SK-N-MC (cell line): ENCODE measurements around the gene THRSP.
A peak's percentile ranks its signal among the peaks of the same experiment; 100 is the strongest.
"Not testable (repeated sequence)": the region's sequence is repeated elsewhere in the genome, so short reads cannot be mapped to it uniquely, and the experiment has no call there.

ENCODE experiments used
- DNase-seq: peaks from one replicate; pipeline ENCODE4 v3.0.0-alpha.2; 2011; ENCODE audit warnings: low read depth, low spot score
- H3K27ac ChIP-seq: fragments of 200-600 bp; sonication (generic); 2 replicates; pipeline ENCODE4 v1.5.1; 2016; ENCODE audit warnings: mixed run types
- H3K36me3 ChIP-seq: fragments of 200-600 bp; sonication (generic); 2 replicates; pipeline ENCODE4 v1.6.1; 2017; ENCODE audit warnings: antibody characterized with exemption, low read length, mixed read lengths; ENCODE audit not compliant: insufficient read depth
- H3K4me3 ChIP-seq: fragments of 200-600 bp; sonication (generic); 2 replicates; pipeline ENCODE4 v1.5.1; 2016
- H3K9ac ChIP-seq: fragments of 200-600 bp; sonication (generic); 2 replicates; pipeline ENCODE4 v1.8.0; 2017; ENCODE audit warnings: mixed run types, mixed read lengths; ENCODE audit not compliant: insufficient read length
- H3K9me3 ChIP-seq: fragments of 200-600 bp; sonication (generic); 2 replicates; pipeline ENCODE4 v1.6.1; 2017; ENCODE audit warnings: low read depth, mild to moderate bottlenecking, antibody characterized with exemption, low read length, moderate library complexity, mixed read lengths
- EZH2 ChIP-seq: fragments of 200-600 bp; sonication (generic); IDR thresholded peaks from one replicate; pipeline ENCODE4 v1.6.1; 2017; ENCODE audit warnings: antibody characterized with exemption
- FOXP2 ChIP-seq: optimal IDR thresholded peaks from 2 replicates; pipeline ENCODE3; 2011; ENCODE audit warnings: mild to moderate bottlenecking, moderate library complexity; ENCODE audit not compliant: insufficient read depth; ENCODE audit errors: extremely low read length, control extremely low read depth
- POLR2AphosphoS5 ChIP-seq: IDR thresholded peaks from 2 replicates; pipeline ENCODE4 v1.6.1; 2012; ENCODE audit warnings: mild to moderate bottlenecking, low read depth, low read length, borderline replicate concordance

The THRSP gene

DNA sequence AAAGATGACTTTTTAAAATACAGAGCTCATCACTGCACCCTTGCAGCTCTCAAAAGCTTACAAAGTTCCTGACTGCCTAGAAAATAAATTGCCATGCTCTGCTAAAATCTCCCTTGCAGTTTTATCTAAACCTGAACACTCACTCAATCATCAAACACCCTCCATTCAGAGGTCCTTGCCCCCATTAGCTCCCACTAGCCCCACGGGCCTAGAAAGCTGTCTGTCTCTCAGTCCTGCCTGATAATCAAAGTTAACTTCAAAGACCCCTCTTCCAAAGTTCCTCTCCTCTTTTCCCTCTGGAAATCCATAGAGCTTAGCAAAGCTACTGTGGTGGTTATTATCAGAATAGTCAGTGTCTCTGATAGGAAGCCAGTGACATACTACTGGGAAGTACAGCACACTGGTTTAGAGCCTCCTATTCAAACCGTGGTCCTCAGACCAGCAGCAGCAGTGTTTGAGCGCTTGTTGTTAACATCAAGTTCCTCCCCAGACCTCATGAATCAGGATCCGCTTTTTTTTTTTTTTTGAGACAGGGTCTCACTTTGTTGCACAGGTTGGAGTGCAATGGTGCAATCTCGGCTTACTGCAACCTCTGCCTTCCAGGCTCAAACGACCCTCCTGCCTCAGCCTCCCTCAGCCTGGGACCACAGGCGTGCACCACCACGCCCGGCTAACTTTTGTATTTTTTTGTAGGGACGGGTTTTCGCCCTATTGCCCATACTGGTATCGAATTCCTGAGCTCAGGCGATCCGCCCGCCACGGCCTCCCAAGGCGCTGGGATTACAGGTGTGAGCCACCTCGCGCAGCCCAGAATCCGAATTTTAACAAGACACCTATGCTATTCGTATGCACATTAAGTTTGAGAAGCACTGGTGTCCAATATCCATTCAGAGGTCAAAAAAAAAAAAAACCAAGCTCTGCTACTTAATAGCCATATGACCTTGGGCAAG lies 14.8 kb downstream of the THRSP start:
- Histone ChIP-seq H3K27ac (no peak overlapping the region), H3K9me3 (no peaks in the 10 kb centered on the region), H3K4me3 (peak overlapping the region; percentile 96), H3K9ac (peak overlapping the region; percentile 93), H3K36me3 (peaks cover 24% of the 10 kb centered on the region)
- TF ChIP-seq EZH2, result no peak
- TF ChIP-seq POLR2AphosphoS5, result no peak
- TF ChIP-seq FOXP2, result no peak
- no peak for DNase-seq

DNA sequence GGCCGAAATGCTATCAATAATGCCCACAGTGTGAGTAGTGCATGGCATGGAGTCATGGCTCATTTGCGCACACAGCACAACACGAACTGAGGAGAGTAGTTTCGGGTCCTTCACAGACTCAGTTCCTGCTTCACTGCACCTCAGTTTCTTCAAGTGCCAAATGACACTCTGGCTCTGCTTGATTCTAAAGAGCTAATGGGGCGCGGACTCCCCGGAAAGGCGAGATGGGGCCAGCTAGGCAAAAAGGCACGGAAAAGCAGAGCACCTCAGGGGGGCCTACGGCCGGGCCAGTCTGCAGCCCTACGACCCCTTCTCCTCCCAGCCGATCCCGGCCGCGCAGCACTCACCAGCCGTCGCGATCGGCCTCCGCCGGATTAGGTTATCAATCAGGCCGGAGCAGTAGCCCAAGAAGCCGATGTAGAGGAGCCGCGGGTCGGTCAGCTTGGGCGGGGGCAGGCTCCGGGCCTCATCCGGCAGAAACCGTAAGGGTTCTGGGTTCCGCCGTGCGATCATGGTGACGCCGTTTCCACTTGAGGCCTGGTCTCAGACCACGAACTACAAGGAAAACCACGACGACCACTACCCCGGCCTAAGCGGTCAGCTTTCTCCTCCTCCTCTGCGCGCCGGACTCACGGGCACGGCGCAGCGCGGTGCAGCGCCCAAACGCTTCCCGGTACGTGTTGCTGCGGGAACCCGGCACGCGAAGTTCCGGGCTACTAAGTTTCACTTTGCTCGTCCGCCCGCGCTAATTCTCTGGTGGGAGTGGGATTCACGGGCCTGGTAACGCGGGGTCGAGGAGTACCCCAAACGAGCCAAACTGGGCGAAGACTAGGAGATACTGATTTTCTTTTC lies 15.8 kb downstream of the THRSP start, which contains the start of gene NDUFC2:
NDUFC2 (minus strand) TSS at position 631 of the 852 bp plus-strand sequence; CDS start at position 513, 118 bp downstream.
- peak; percentile 92 for TF ChIP-seq POLR2AphosphoS5
- no peak for TF ChIP-seq FOXP2
- DNase-seq, result no peak
- Histone ChIP-seq H3K9me3 (no peaks in the 10 kb centered on the region), H3K27ac (peak within 1 kb of the TSS; percentile 48), H3K9ac (peak within 1 kb of the TSS; percentile 93), H3K36me3 (peaks cover 24% of the 10 kb centered on the region), H3K4me3 (peak within 1 kb of the TSS; percentile 96)

DNA sequence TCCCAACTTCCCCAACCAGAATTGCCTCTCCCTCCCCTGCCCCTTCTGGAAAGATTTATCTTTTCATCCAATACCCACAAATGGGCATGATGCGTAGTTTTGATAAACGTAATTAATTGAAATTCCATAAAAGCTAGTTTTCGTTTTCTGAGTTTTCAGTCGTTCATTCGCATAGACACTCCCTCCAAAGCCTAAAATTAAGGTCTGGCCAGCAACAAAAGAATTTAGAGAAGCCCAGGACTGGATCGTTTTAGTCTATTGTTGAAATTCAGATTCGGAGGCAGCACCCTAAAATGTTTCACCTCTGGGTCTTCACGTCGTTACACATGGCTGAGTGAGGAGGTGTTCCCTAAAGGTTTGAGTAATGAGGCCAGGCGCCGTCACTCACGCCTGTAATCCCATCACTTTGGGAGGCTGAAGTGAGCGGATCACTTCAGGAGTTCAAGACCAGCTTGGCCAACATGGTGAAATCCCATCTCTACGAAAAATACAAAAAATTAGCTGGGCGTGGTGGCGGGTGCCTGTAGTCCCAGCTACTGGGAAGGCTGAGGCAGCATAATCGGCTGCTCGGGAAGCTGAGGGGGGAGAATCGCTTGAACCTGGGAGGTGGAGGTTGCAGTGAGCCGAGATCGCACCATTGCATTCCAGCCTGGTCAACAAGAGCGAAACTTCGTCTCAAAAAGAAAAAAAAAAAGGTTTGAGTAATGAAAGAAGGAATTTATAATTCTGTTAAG lies 16.6 kb downstream of the THRSP start:
- Histone ChIP-seq H3K27ac (peak overlapping the region; percentile 48), H3K9ac (peak overlapping the region; percentile 93), H3K36me3 (peaks cover 19% of the 10 kb centered on the region; the same call in 1 of the 2 replicates), H3K9me3 (no peaks in the 10 kb centered on the region), H3K4me3 (peak overlapping the region; percentile 96)
- TF ChIP-seq EZH2 (no peak), FOXP2 (no peak), POLR2AphosphoS5 (no peak)
- no peak for DNase-seq

DNA sequence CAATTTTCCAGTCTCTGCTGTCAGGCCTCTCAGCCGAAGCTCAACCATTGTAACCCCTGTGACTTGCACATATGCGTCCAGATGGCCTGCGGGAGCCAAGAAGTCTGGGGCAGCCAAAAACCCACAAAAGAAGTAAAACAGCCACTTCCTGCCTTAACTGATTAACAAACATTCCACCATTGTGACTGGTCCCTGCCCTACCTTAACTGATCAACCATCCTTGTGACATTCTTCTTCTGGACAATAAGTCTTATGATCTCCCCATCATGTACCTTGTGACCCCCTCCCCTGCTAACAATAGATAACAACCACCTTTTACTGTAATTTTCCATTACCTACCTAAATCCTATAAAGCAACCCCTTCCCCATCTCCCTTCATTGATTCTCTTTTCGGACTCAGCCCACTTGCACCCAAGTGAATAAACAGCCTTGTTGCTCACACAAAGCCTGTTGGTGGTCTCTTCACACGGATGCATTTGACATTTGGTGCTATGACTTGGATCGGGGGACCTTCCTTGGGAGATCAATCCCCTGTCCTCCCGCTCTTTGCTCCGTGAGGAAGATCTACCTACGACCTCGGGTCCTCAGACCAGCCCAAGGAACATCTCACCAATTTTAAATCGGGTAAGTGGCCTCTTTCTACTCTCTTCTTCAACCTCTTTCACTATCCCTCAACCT lies 17.3 kb downstream of the THRSP start:
- peaks cover 15% of the 10 kb centered on the region; the same call in 1 of the 2 replicates for H3K36me3 ChIP-seq
- no peak overlapping the region for H3K27ac ChIP-seq
- no peaks in the 10 kb centered on the region for H3K9me3 ChIP-seq
- H3K9ac ChIP-seq, result no peak overlapping the region
- no peak for TF ChIP-seq EZH2
- TF ChIP-seq FOXP2, result no peak
- no peak for TF ChIP-seq POLR2AphosphoS5
- H3K4me3 ChIP-seq, result no peak overlapping the region
- no peak for DNase-seq

DNA sequence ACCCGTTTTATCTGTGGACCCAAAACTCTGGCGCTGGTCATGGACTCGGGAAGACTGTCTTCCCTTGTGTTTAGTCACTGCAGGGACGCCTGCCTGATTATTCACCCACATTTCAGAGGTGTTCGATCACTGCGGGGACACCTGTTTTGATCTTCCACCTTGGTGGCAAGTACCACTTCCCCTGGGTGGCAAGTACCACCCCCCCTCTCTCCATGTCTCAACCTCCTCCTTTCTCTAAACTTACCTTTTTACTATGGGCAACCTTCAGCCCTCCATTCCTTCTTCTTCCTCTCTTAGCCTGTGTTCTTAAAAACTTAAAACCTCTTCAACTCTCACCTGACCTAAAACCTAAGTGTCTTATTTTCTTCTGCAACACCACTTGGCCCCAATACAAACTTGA lies 17.9 kb downstream of the THRSP start:
- Histone ChIP-seq H3K36me3 (peaks cover 12% of the 10 kb centered on the region; the same call in 1 of the 2 replicates), H3K27ac (no peak overlapping the region), H3K9ac (no peak overlapping the region), H3K9me3 (no peaks in the 10 kb centered on the region), H3K4me3 (no peak overlapping the region)
- TF ChIP-seq POLR2AphosphoS5 (no peak), EZH2 (no peak), FOXP2 (no peak)
- DNase-seq, result no peak

DNA sequence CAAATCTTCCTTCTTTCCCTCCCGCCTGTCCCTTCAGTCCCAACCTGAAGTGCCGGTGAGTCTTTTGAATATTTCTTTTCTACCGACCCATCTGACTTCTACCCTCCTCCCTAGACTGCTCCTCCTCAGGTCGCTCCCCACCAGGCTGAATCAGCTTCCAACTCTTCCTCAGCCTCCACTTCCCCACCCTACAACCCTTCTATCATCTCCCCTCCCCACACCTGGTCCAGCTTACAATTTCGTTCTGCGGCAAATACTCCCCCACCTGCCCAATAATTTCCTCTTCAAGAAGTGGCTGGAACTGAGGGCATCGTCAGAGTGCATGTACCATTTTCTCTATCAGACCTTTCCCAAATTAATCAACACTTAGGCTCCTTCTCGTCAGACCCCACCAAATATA lies 18.5 kb downstream of the THRSP start:
- H3K36me3 ChIP-seq, result peaks cover 7% of the 10 kb centered on the region; the same call in 1 of the 2 replicates
- H3K4me3 ChIP-seq, result no peak overlapping the region
- no peak for TF ChIP-seq EZH2
- no peak for TF ChIP-seq FOXP2
- TF ChIP-seq POLR2AphosphoS5, result no peak
- no peak overlapping the region for H3K27ac ChIP-seq
- H3K9me3 ChIP-seq, result no peaks in the 10 kb centered on the region
- no peak for DNase-seq
- H3K9ac ChIP-seq, result no peak overlapping the region

DNA sequence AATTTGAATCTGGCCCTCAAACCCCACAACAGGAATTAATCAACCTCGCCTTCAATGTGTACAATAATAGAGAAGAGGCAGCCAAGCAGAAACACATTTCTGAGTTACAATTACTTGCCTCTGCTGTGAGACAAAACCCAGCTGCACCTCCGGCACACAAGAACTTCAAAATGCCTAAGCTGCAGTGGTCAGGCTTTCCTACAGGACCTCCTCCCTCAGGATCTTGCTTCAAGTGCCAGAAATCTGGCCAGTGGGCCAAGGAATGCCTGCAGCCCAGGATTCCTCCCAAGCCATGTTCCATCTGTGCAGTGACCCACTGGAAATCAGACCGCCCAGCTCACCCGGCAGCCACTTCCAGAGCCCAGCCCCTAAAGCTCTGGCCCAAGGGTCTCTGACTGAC lies 19.4 kb downstream of the THRSP start:
- no peak overlapping the region for H3K9ac ChIP-seq
- no peak overlapping the region for H3K27ac ChIP-seq
- DNase-seq, result no peak
- H3K4me3 ChIP-seq, result no peak overlapping the region
- no peaks in the 10 kb centered on the region; the same call in 1 of the 2 replicates for H3K36me3 ChIP-seq
- H3K9me3 ChIP-seq, result no peaks in the 10 kb centered on the region
- TF ChIP-seq POLR2AphosphoS5 (no peak), EZH2 (no peak), FOXP2 (no peak)

DNA sequence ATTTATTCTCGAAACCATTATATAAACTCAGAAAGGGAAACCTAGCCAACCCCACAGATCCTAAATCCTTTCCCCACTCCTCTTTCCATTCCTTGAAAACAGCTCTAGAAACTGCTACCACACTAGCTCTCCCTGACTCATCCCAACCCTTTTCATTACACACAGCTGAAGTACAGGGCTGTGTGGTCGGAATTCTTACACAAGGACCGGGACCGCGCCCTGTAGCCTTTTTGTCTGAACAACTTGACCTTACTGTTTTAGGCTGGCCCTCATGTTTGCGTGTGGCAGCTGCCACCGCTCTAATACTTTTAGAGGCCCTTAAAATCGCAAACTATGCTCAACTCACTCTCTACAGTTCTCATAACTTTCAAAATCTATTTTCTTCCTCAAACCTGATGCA lies 20.8 kb downstream of the THRSP start:
- H3K4me3 ChIP-seq, H3K9me3 ChIP-seq, H3K9ac ChIP-seq, DNase-seq, H3K27ac ChIP-seq, H3K36me3 ChIP-seq: not testable (repeated sequence)
